SU-DHL-6 (cell line): Measurements from ENCODE around the gene NCOA1.

Source experiments
- H2AFZ ChIP-seq: fragments of 200-600 bp; sonication (generic); 2 replicates; pipeline ENCODE4 v1.6.1; 2014; ENCODE audit warnings: low read depth, mild to moderate bottlenecking, moderate library complexity, mixed read lengths, antibody characterized with exemption, low read length; ENCODE audit not compliant: severe bottlenecking
- H3F3A ChIP-seq: fragments of 200-600 bp; shearing (Covaris generic); 2 replicates; pipeline ENCODE4 v1.6.0; 2016; ENCODE audit warnings: antibody characterized with exemption, mild to moderate bottlenecking; ENCODE audit not compliant: insufficient read depth
- H3K27ac ChIP-seq: fragments of 200-600 bp; sonication (generic); 2 replicates; pipeline ENCODE4 v1.5.1; 2016; ENCODE audit warnings: low read depth, mild to moderate bottlenecking, low read length, moderate library complexity, mixed read lengths
- H3K27me3 ChIP-seq: fragments of 200-600 bp; sonication (generic), shearing (Covaris generic); 2 replicates; pipeline ENCODE4 v1.6.0; 2014; ENCODE audit warnings: mild to moderate bottlenecking, low read length
- H3K36me3 ChIP-seq: fragments of 200-600 bp; sonication (generic); 2 replicates; pipeline ENCODE4 v1.6.1; 2014; ENCODE audit warnings: mild to moderate bottlenecking, low read length, mixed read lengths
- H3K4me2 ChIP-seq: fragments of 300-600, 200-600 bp; shearing (Covaris generic), sonication (generic); 2 replicates; pipeline ENCODE4 v1.6.0; 2014; ENCODE audit warnings: low read length, low read depth, mild to moderate bottlenecking; ENCODE audit not compliant: poor library complexity, severe bottlenecking
- H3K4me3 ChIP-seq: fragments of 200-600 bp; sonication (generic); 2 replicates; pipeline ENCODE4 v1.5.1; 2014; ENCODE audit warnings: antibody characterized with exemption, low read length, mild to moderate bottlenecking, mixed read lengths; ENCODE audit not compliant: insufficient read depth, poor library complexity, severe bottlenecking
- H3K79me2 ChIP-seq: fragments of 200-600 bp; sonication (generic); 2 replicates; pipeline ENCODE4 v1.6.1; 2014; ENCODE audit warnings: mild to moderate bottlenecking, low read length, moderate library complexity; ENCODE audit not compliant: insufficient read depth
- H3K9ac ChIP-seq: fragments of 200-600 bp; sonication (generic); 2 replicates; pipeline ENCODE4 v1.7.0; 2014; ENCODE audit warnings: mild to moderate bottlenecking, low read length
- H3K9me2 ChIP-seq: fragments of 200-600 bp; sonication (generic); replicated peaks from 2 replicates; pipeline ENCODE4 v1.6.1; 2014; ENCODE audit warnings: low read length; ENCODE audit not compliant: insufficient read depth
- H3K9me3 ChIP-seq: fragments of 200-600 bp; sonication (generic); 2 replicates; pipeline ENCODE4 v1.6.1; 2014; ENCODE audit warnings: low read length, mixed read lengths; ENCODE audit not compliant: insufficient read depth
- H4K20me1 ChIP-seq: fragments of 200-600 bp; sonication (generic); 2 replicates; pipeline ENCODE4 v1.6.1; 2014; ENCODE audit warnings: low read depth, mild to moderate bottlenecking, antibody characterized with exemption, low read length, moderate library complexity, mixed read lengths
- CTCF ChIP-seq: fragments of 200-600 bp; sonication (generic); IDR thresholded peaks from one replicate; pipeline ENCODE4 v1.5.1; 2017; ENCODE audit warnings: antibody characterized with exemption, mild to moderate bottlenecking, low read length, moderate library complexity; ENCODE audit not compliant: insufficient read depth, poor library complexity, severe bottlenecking
- EZH2phosphoT487 ChIP-seq: fragments of 200-600 bp; sonication (generic), shearing (Covaris generic); conservative IDR thresholded peaks from 2 replicates; pipeline ENCODE4 v1.6.1; 2018; ENCODE audit warnings: mild to moderate bottlenecking, antibody characterized with exemption, low read length, moderate library complexity, mixed read lengths

Gene NCOA1

GRCh38 chr2:24638568-24638967 is 147.5 kb downstream of the NCOA1 start:
- H3F3A ChIP-seq: no peaks in the 10 kb centered on the region; the same call in 1 of the 2 replicates
- no peaks in the 10 kb centered on the region for H3K9me2 ChIP-seq
- no peak for TF ChIP-seq CTCF
- no peak for TF ChIP-seq EZH2phosphoT487

GRCh38 chr2:24642351-24642750 is 151.3 kb downstream of the NCOA1 start:
- H3K4me2 ChIP-seq: no peak overlapping the region
- H3K27ac ChIP-seq: no peak overlapping the region
- no peaks in the 10 kb centered on the region for H3K27me3 ChIP-seq
- no peaks in the 10 kb centered on the region for H3K9me2 ChIP-seq
- H3K36me3 ChIP-seq: no peaks in the 10 kb centered on the region
- H3K79me2 ChIP-seq: no peaks in the 10 kb centered on the region
- no peak overlapping the region for H2AFZ ChIP-seq
- H4K20me1 ChIP-seq: no peaks in the 10 kb centered on the region
- H3K9ac ChIP-seq: no peak overlapping the region
- H3K4me3 ChIP-seq: no peak overlapping the region
- no peak for TF ChIP-seq EZH2phosphoT487
- no peak for TF ChIP-seq CTCF
- H3K9me3 ChIP-seq: no peaks in the 10 kb centered on the region
- no peaks in the 10 kb centered on the region for H3F3A ChIP-seq

More at GRCh38 chr2:24638568-24638967, 147.5 kb downstream of the NCOA1 start:
- no peaks in the 10 kb centered on the region for H4K20me1 ChIP-seq
- H3K9me3 ChIP-seq: no peaks in the 10 kb centered on the region
- H3K36me3 ChIP-seq: no peaks in the 10 kb centered on the region
- no peak overlapping the region for H3K4me2 ChIP-seq
- H2AFZ ChIP-seq: no peak overlapping the region
- no peaks in the 10 kb centered on the region for H3K79me2 ChIP-seq
- H3K27ac ChIP-seq: no peak overlapping the region
- H3K9ac ChIP-seq: no peak overlapping the region
- H3K4me3 ChIP-seq: no peak overlapping the region
- H3K27me3 ChIP-seq: no peaks in the 10 kb centered on the region

- H4K20me1 ChIP-seq: no peaks in the 10 kb centered on the region
- H3K4me3 ChIP-seq: no peak overlapping the region
- H3K79me2 ChIP-seq: no peaks in the 10 kb centered on the region
- no peak overlapping the region for H3K9ac ChIP-seq
- no peaks in the 10 kb centered on the region for H3F3A ChIP-seq
- H3K36me3 ChIP-seq: no peaks in the 10 kb centered on the region
- TF ChIP-seq CTCF (no peak), EZH2phosphoT487 (no peak)
- no peaks in the 10 kb centered on the region for H3K27me3 ChIP-seq
- no peak overlapping the region for H3K4me2 ChIP-seq
- no peaks in the 10 kb centered on the region for H3K9me3 ChIP-seq
- H3K9me2 ChIP-seq: no peaks in the 10 kb centered on the region
- H3K27ac ChIP-seq: no peak overlapping the region
- no peak overlapping the region for H2AFZ ChIP-seq
Observed at GRCh38 chr2:24643051-24643450, 152.0 kb downstream of the NCOA1 start.
